Measurements from ENCODE around the gene CCDC85A.

Gene CCDC85A

DNA sequence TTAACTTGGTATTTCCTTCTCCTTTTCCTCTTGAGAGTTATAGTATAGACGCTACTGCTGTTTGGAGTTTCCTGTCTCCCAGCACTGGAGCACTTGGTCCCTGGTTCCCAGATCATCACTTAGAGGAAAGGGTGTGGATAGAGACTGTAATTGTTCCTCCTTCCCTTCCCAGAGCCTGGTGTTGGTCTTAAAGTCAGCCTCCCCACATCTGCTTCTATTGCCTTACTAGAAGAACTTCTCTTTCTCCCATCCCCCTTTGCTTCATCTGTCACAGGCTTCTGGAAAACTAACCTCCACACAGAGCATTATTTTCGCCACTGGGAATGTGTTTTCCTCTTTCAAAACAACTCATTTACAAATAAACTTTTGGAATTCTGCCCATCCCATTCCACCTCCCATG lies 131.0 kb downstream of the CCDC85A start:
- no peak for DNase-seq

DNA sequence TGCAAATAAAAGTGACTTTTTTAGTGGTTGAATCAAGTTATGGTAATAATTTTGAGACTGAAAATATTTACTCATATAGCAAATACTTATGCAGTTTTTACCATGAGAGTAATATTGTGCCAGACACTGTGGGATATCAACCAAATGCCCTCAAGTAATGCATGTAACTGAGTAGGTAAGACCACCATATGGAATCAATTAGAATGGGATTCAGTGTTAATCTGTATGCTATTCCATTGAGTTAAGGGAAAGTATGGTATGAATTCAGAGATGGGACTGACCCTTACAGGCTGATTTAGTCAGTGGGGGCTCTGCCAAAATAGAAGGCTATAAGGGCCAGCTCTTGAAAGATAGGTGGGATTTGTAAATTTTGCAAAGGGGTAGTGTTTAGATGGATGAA lies 131.6 kb downstream of the CCDC85A start:
- no peak for DNase-seq

- no peak for DNase-seq
Measured at GRCh38 chr2:56316011-56316410, 132.2 kb downstream of the CCDC85A start.

DNA sequence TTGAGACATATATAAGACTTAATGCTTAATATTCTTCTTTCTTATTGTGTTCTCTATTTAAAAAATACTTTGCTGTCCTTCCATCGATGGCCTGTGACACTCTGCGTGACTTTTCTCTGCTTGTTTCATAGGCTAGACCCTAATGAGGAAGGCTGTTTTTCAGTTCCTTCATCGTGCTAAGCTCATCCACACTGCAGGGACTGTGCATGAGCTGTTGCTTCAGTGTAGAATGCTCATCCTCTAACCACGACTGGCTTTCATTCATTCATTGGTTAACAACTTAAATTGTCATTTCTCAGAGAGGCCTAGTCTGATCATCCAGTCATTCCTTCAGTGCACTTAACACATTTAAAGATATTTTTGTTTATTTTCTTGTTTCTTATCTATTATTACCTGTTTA lies 134.4 kb downstream of the CCDC85A start:
- no peak for DNase-seq

- DNase-seq: no peak
Measured at GRCh38 chr2:56325661-56326345, 142.0 kb downstream of the CCDC85A start.

- no peak for DNase-seq
Measured at GRCh38 chr2:56326346-56326741, 142.6 kb downstream of the CCDC85A start.

DNA sequence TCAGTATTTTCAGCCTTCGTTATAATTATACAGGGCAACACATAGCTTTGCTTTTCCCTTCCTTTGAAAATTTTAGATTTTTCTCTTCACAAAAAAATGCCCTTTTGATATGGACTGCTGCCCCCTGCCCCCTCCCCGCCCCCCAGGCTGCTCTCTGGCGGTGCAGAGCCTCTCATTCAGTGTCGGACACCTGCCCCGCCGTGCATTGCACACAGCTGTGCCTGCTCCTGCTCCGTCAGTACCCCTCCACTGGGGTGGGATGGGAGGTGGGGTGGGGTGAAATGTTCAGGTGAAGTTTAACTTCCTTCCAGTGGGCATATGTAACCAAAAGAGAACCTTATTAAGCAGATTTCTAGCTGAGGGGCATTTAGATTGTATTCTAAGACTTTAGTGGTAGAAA lies 148.0 kb downstream of the CCDC85A start:
- DNase-seq: no peak

DNA sequence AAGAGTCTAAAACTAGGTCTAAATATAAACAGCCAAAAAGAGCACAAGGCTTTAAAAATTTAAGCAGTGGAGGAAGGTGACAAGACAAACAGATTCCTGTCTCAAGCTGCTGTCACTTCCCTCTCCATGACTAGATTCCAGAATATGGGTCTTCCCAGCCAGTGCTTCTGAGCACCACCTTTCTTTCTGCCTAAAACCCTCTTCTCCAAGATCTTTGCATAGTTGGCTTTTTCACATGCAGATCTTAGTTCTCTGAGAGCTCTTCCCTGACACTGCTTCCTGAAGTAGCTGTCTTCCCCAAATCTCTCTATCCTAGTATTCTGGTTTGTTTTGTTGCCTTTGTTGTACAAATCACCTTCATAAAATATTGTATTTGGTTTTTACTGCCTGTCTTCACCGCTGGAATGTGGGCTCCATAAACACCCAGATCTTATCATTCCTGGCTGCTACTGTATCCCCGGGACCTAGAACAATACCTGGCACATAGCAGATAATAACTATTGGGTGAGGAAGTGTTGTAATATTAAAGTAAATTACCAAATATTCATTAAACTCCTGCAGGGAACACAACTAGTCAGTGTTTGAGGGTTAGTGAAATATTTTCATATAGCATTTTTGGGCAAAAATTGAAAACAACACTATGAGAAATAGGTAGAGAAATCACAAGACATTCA lies 150.2 kb downstream of the CCDC85A start:
- no peak for DNase-seq

DNA sequence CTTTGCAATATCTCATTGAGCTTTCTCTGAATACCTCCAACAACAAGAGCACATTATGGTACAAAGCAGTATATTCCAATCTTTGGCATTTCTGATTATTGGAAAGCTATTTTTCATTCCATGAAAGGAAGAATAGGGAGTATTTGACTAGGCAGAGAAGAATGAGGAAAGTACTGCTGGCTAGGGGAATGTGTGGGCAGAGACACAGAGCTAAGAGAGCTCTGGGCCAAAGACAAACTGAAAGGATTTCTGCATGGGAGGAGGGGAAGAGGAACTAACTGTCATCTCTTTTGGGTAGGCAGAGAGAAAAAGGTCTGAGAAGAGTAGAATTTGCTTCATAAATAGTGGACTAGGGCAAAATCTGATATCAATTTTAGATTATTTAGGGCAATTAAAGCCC lies 150.8 kb downstream of the CCDC85A start:
- DNase-seq: no peak

- DNase-seq: no peak
Measured at GRCh38 chr2:56335101-56335500, 151.3 kb downstream of the CCDC85A start.

DNA sequence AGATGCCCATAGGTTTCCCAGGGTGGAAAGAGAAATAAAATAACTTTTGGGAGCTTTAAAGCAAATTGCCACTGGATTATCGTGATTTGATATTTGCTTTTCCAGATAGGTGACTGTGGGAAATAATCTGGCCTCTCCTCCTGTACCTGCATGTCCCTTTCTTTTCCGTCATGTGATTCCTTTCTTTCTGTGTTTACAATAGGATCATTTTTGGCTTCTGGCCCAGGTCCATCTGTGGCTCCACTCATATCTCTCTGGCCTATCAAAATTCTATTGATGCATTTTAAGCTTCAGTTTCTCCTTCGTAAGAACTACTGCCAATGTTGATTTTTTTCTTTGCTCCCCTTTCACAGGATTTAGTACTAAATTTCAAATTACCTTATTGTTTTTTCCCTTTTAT lies 153.6 kb downstream of the CCDC85A start:
- no peak for DNase-seq

GRCh38 chr2:56338232-56338631 lies 154.4 kb downstream of the CCDC85A start:
- no peak for DNase-seq

DNA sequence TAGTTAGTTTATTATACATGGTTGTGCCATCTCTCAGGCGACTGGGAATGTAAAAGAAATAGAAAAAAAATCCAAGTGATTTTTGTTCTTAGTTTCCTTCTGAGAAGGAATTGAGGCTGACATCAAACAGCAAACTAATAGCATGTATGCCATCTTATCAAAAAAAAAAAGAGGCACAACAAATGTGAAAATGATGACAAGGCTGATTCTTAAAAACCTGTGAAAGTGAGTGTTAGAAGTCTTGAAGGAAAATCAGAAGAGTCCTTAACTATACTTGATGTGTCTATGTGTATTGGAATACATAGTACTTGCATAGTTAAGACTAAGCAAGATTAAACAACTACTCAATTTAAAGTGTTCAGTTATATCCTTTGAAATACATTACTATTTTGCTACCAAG lies 161.0 kb downstream of the CCDC85A start:
- DNase-seq: no peak

GRCh38 chr2:56347881-56348280 lies 164.1 kb downstream of the CCDC85A start:
- DNase-seq: no peak

- no peak for DNase-seq
Measured at GRCh38 chr2:56348392-56349210, 164.8 kb downstream of the CCDC85A start.

DNA sequence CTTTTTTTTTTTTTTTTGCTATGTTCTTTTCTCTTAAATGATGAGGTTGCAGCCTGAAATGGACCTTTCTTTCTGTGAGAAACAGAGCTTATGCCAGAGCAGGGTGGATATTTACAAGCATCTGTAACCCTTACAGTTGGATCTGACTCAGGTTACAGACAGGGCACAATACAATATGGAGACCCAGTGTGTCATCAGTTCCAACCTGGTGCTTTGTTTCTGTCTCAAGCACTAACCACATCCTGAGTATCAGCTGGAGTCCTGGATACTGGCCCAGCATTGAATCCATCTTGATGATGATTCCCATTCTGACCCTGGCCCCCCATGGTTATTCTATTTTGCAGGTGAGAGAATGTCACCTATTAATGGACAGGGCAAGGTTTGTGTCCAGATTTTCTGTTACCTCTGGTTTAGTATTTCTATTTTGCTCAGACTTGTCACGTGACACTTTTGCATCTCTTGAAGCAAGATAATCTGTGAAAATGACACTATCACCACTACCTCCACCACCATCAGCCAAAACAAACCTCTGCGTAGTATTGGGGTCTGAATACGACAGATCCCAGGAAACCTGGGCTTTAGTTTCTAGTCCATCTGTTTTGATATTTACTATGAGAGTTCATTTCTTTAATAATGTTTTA lies 174.0 kb downstream of the CCDC85A start:
- DNase-seq: no peak

DNA sequence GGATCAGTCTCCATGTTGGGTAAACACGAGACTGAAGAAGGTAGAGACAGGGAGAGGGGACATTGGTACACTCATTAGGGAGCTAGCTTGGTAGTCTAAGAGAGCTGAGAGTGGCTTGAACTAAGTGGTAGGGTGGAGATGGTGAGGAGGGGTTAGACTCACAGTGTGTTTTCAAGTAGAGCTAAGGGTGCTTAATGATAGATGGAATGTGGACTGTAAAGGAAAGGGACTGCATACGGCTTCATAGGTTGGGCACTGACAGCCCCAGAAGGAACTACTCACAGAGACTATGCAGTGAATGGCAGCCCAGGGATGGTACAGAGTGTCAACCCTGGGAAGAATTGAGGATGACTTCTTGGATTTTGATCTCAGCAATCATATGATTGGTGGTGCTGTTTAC lies 178.1 kb downstream of the CCDC85A start:
- no peak for DNase-seq

GRCh38 chr2:56364902-56365301 lies 181.1 kb downstream of the CCDC85A start:
- no peak for DNase-seq

DNA sequence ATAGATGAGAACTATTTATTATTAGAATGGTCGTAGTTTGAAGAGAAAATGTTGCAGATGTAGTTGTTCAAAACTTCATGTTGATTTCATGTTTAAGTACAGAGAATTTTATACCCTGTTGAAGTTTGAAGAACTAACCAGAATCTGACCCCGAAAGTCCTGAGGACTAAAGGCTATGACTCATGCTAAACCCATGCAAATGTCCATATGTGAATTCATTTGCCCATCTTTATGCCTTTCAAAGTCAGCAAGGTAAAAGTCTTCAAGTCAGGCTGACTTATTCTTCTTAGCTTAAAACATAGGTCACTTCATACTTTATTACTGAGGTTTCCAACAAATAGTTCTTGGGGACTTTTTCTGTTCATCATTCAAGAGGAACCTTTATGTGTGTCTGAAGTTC lies 185.5 kb downstream of the CCDC85A start:
- DNase-seq: no peak

GRCh38 chr2:56372071-56372656 lies 188.4 kb downstream of the CCDC85A start:
- DNase-seq: no peak

GRCh38 chr2:56375251-56375650 lies 191.5 kb downstream of the CCDC85A start:
- no peak for DNase-seq

DNA sequence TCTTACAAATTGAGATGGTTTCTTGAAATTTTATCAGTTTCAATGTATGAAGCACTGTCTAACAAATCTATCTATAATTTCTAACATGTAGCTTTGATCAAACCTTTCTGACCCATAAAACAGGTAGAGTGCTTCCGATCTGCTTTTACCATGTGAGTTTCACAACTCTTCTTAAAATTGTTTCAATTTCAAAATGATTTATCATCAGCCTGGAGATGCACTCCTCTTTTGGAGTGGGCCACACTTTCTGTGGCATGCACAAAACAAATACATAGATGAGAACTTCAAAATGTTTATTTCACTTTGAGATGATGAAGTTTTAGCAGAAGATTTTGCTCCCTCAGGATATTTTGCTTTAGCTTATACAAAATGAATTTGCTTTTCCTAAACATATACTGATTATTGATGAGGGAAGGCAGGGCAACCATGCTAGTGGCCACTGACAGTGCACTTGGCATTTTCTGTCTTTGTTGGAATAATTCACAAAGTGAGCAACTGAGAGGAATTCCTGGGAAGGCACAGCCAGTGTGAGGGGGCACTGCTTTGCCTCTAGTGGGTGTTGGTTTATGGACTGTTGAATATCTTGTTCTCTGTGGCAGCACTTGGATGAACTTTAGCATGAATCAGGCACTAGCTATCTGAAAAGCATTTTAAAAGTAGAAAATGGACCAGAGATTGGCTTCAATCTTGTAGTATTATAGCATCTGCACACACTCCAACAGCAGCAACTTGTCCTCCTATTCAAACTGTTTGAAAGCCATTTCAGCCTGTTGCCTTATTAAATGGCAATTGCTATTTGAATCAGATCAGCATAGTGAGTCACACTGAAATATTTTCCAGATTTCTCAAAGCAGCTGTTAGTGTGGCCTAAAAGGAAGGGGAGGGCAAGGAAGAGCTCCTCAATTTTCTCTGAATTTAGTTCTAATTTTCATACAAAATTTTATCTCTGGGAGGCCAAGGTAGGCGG lies 193.2 kb downstream of the CCDC85A start:
- no peak for DNase-seq
